ENCODE data around the gene SNRNP200.

Gene SNRNP200

DNA sequence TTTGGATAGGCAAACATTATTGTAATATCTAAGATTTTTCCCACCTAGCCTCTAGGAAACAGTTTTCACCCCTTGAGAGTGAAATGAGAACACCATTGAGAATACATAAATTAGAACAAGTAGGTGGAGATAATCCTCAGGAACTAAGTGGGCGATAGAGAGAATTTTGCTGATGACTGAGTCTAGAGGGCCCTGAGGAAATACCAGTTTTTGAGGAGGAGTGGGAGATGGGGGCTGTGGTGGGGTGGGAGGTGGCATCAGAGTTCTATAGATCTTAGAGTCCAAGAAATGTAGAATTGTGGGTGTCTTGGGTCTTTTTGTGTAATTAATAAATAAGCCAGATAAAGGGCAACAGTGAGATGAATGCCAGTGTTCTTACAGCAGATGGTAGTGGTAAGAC lies 42.0 kb upstream of the SNRNP200 start:
- Histone ChIP-seq H3K27ac (ENCODE audit: low read length) (no peak overlapping the region), H3K9ac (ENCODE audit: low read length) (no peak overlapping the region), H3K79me2 (ENCODE audit: low read length) (peaks cover 14% of the 10 kb centered on the region), H3K9me3 (ENCODE audit: insufficient read depth, low read length) (no peaks in the 10 kb centered on the region), H3K36me3 (replicated peaks; ENCODE audit: low read depth, low read length) (peaks cover 72% of the 10 kb centered on the region), H3K4me2 (ENCODE audit: low read length) (no peak overlapping the region), H4K20me1 (ENCODE audit: insufficient read depth, low read length) (0 out of 2 replicates have a peak, but pooled peaks cover 9% of the 10 kb centered on the region), H3K27me3 (ENCODE audit: low read depth, low read length) (no peaks in the 10 kb centered on the region), H2AFZ (ENCODE audit: low read depth, low read length) (no peak overlapping the region), H3K4me3 (ENCODE audit: low read length) (no peak overlapping the region), H3K4me1 (ENCODE audit: low read length) (peaks cover 28% of the 10 kb centered on the region)
- TF ChIP-seq EZH2phosphoT487 (IDR thresholded peaks at IDR 0.05; ENCODE audit: low read depth): no peak
- TF ChIP-seq, protein P1, sequence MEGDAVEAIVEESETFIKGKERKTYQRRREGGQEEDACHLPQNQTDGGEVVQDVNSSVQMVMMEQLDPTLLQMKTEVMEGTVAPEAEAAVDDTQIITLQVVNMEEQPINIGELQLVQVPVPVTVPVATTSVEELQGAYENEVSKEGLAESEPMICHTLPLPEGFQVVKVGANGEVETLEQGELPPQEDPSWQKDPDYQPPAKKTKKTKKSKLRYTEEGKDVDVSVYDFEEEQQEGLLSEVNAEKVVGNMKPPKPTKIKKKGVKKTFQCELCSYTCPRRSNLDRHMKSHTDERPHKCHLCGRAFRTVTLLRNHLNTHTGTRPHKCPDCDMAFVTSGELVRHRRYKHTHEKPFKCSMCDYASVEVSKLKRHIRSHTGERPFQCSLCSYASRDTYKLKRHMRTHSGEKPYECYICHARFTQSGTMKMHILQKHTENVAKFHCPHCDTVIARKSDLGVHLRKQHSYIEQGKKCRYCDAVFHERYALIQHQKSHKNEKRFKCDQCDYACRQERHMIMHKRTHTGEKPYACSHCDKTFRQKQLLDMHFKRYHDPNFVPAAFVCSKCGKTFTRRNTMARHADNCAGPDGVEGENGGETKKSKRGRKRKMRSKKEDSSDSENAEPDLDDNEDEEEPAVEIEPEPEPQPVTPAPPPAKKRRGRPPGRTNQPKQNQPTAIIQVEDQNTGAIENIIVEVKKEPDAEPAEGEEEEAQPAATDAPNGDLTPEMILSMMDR (IDR thresholded peaks at IDR 0.05; ENCODE audit: low read depth, low read length): no peak

DNA sequence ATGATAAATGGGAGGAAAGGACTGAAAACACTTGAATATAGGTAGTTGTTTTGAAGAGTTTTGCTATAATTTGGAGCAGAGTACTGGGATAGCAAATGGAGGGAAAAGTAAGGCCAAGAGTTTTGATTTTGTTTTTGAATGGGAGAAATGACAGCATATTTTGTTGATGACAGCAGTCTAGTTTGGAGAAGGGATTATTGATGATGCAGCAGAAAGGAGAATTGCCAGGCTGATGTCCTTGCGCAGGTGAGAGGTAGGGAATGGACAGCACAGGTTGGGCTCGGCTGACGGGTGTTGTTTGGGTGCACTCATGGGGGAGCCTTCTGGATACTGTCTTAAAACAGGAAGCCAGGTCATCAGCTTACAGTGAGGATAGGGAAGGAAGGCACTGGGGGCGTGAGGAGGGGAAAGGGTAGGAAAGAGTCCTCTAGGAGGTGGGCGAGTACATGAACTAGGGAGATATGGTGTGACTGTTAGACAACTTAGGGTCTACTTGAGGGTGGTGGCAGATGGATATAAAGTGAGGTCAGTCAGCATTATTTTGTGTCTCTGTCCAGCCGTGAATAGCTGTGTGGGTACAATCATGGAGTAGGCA lies 40.6 kb upstream of the SNRNP200 start:
- H4K20me1 ChIP-seq (ENCODE audit: insufficient read depth, low read length): peaks cover 9% of the 10 kb centered on the region; the same call in 1 of the 2 replicates
- no peak for TF ChIP-seq EZH2phosphoT487 (IDR thresholded peaks at IDR 0.05; ENCODE audit: low read depth)
- TF ChIP-seq, protein P1 (IDR thresholded peaks at IDR 0.05; ENCODE audit: low read depth, low read length): no peak
- no peak overlapping the region for H3K4me2 ChIP-seq (ENCODE audit: low read length)
- H3K36me3 ChIP-seq (replicated peaks; ENCODE audit: low read depth, low read length): peaks cover 73% of the 10 kb centered on the region
- no peaks in the 10 kb centered on the region for H3K9me3 ChIP-seq (ENCODE audit: insufficient read depth, low read length)
- no peak overlapping the region for H3K27ac ChIP-seq (ENCODE audit: low read length)
- no peak overlapping the region for H2AFZ ChIP-seq (ENCODE audit: low read depth, low read length)
- no peak overlapping the region for H3K9ac ChIP-seq (ENCODE audit: low read length)
- H3K79me2 ChIP-seq (ENCODE audit: low read length): peaks cover 28% of the 10 kb centered on the region
- H3K4me1 ChIP-seq (ENCODE audit: low read length): peaks cover 42% of the 10 kb centered on the region
- no peaks in the 10 kb centered on the region for H3K27me3 ChIP-seq (ENCODE audit: low read depth, low read length)
- H3K4me3 ChIP-seq (ENCODE audit: low read length): no peak overlapping the region

DNA sequence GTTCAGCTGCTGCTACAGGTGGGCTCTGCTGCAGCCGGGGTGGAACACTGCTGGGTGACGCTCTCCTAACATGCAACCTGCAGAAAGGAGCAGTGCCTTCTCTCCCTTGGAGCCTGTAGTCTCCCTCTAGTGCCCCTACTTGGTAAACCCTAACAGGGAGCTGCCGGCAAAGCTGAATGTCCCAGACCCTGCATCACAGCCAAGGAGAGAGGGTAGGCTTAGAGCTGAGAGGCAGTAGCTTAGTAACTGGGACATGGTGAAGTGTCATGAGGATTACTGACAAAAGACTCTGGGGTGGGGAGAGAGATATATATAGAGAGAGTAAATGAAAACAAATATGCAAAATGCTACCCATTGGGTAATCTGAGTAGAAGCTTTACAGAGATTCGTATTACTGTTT lies 40.1 kb upstream of the SNRNP200 start:
- peaks cover 9% of the 10 kb centered on the region; the same call in 1 of the 2 replicates for H4K20me1 ChIP-seq (ENCODE audit: insufficient read depth, low read length)
- peaks cover 33% of the 10 kb centered on the region for H3K79me2 ChIP-seq (ENCODE audit: low read length)
- no peaks in the 10 kb centered on the region for H3K9me3 ChIP-seq (ENCODE audit: insufficient read depth, low read length)
- H3K27ac ChIP-seq (ENCODE audit: low read length): no peak overlapping the region; the same call in 1 of the 2 replicates
- H3K36me3 ChIP-seq (replicated peaks; ENCODE audit: low read depth, low read length): peaks cover 67% of the 10 kb centered on the region
- H3K4me3 ChIP-seq (ENCODE audit: low read length): no peak overlapping the region
- no peak overlapping the region for H3K4me2 ChIP-seq (ENCODE audit: low read length)
- no peak overlapping the region for H3K9ac ChIP-seq (ENCODE audit: low read length)
- no peak for TF ChIP-seq EZH2phosphoT487 (IDR thresholded peaks at IDR 0.05; ENCODE audit: low read depth)
- TF ChIP-seq, protein P1 (IDR thresholded peaks at IDR 0.05; ENCODE audit: low read depth, low read length): 0 out of 2 replicates have a peak, but pooled peaks have one; percentile 8
- H3K4me1 ChIP-seq (ENCODE audit: low read length): peaks cover 48% of the 10 kb centered on the region
- no peak overlapping the region for H2AFZ ChIP-seq (ENCODE audit: low read depth, low read length)
- H3K27me3 ChIP-seq (ENCODE audit: low read depth, low read length): no peaks in the 10 kb centered on the region

DNA sequence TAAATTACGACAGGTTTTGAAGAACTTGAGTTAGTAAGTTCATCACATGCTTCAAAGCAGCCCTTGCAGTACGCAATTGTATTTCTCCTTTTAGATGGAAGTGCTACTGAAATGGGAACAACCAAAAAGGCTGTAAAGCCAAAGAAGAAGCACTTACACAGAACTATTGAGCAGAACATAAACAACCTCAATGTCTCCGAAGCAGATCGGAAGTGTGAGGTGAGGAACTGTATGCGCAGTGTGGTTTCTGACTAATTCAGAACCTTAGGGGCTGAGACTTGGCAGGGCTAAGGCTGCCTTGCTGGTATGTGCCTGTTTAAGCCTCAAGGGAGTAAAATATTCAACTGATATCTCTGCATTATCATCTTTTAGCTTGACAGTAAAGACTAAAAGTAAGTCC lies 38.7 kb upstream of the SNRNP200 start:
- Histone ChIP-seq H3K4me3 (ENCODE audit: low read length) (peak overlapping the region; percentile 22; the same call in 1 of the 2 replicates), H3K4me2 (ENCODE audit: low read length) (peak overlapping the region; percentile 53), H3K4me1 (ENCODE audit: low read length) (peaks cover 49% of the 10 kb centered on the region), H4K20me1 (ENCODE audit: insufficient read depth, low read length) (peaks cover 9% of the 10 kb centered on the region; the same call in 1 of the 2 replicates), H3K36me3 (replicated peaks; ENCODE audit: low read depth, low read length) (peaks cover 60% of the 10 kb centered on the region), H3K27ac (ENCODE audit: low read length) (peak overlapping the region; percentile 87), H3K27me3 (ENCODE audit: low read depth, low read length) (no peaks in the 10 kb centered on the region), H3K9me3 (ENCODE audit: insufficient read depth, low read length) (no peaks in the 10 kb centered on the region), H2AFZ (ENCODE audit: low read depth, low read length) (no peak overlapping the region), H3K9ac (ENCODE audit: low read length) (peak overlapping the region; percentile 20; the same call in 1 of the 2 replicates), H3K79me2 (ENCODE audit: low read length) (peaks cover 48% of the 10 kb centered on the region)
- TF ChIP-seq, protein P1 (IDR thresholded peaks at IDR 0.05; ENCODE audit: low read depth, low read length): no peak

Data from OCI-LY3 (cell line).